Measurements from ENCODE around the gene CDHR2.

DNA sequence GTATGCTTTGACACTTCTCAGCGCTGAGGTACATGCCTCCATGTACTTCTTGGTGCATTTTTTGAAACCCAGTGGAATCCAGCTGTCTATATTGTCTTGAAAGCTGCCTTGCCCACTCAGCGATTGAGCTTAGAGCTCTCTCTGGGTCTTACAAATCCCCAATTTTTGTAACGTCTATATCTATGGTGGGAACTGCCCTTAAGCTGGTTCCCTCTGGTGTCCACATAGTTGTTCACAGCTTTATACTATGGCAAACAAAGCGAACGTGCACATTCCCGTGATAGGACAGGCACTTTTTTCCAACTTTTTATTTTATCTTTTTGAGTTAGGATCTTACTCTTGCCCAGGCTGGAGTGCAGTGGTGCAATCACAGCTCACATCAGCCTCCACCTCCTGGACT, 20.9 kb downstream of the CDHR2 start:
- TF ChIP-seq PCBP1 (IDR thresholded peaks at IDR 0.05; ENCODE audit: borderline replicate concordance, low read depth, low read length) (no peak), BCL6 (CRISPR knock-in tag; IDR thresholded peaks at IDR 0.05) (no peak), PRMT3 (CRISPR knock-in tag; IDR thresholded peaks at IDR 0.05; ENCODE audit: borderline replicate concordance, low read depth) (no peak), ZNF160 (CRISPR knock-in tag; IDR thresholded peaks at IDR 0.05) (no peak)
- TF ChIP-seq, protein P1, sequence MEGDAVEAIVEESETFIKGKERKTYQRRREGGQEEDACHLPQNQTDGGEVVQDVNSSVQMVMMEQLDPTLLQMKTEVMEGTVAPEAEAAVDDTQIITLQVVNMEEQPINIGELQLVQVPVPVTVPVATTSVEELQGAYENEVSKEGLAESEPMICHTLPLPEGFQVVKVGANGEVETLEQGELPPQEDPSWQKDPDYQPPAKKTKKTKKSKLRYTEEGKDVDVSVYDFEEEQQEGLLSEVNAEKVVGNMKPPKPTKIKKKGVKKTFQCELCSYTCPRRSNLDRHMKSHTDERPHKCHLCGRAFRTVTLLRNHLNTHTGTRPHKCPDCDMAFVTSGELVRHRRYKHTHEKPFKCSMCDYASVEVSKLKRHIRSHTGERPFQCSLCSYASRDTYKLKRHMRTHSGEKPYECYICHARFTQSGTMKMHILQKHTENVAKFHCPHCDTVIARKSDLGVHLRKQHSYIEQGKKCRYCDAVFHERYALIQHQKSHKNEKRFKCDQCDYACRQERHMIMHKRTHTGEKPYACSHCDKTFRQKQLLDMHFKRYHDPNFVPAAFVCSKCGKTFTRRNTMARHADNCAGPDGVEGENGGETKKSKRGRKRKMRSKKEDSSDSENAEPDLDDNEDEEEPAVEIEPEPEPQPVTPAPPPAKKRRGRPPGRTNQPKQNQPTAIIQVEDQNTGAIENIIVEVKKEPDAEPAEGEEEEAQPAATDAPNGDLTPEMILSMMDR (CRISPR knock-in tag; IDR thresholded peaks at IDR 0.05): no peak

All from HepG2 (cell line).